Right lobe of liver (tissue), 6 donors: Measurements from ENCODE around the gene TRRAP. TPM values are rescaled to one million over a fixed set of nuclear protein-coding genes. Genes with fewer than 3 reads are reported as not detected.
A peak's percentile ranks its signal among the peaks of the same experiment; 100 is the strongest.

Experiments
- ATAC-seq, 4 donors: fragments of 200-7000 bp; cut with Tn5 transposase; one replicate each; pipeline ENCODE4 v1.9.1; 2020; ENCODE audit warnings: mild to moderate bottlenecking in 4 of 4, moderate library complexity in 4 of 4
- DNase-seq, 3 donors: peaks; one replicate each; pipeline ENCODE4 v3.0.0-alpha.2; 2020
- H3K27ac ChIP-seq, 3 donors: fragments of 200-600 bp; one replicate each; pipeline ENCODE4 v1.8.0; 2022
- H3K27me3 ChIP-seq, 2 donors: fragments of 200-600 bp; one replicate each; pipeline ENCODE4 v1.8.0; 2022
- H3K36me3 ChIP-seq, 4 donors: fragments of 200-600 bp; sonication (generic) in 1 of 4; one replicate each; pipeline versions ENCODE4 v1.5.1 to v1.8.0; 2017 to 2022; ENCODE audit warnings: control low read depth in 1 of 4
- H3K4me1 ChIP-seq, 4 donors: fragments of 200-600 bp; sonication (generic) in 1 of 4; one replicate each; pipeline versions ENCODE4 v1.5.1 to v1.8.0; 2017 to 2022; ENCODE audit warnings: control low read depth in 1 of 4
- H3K4me3 ChIP-seq, 3 donors: fragments of 200-600 bp; one replicate each; pipeline ENCODE4 v1.8.0; 2022
- H3K9me3 ChIP-seq, 4 donors: fragments of 200-600 bp; sonication (generic) in 1 of 4; one replicate each; pipeline versions ENCODE4 v1.5.1 to v1.8.0; 2017 to 2022; ENCODE audit warnings: control low read depth in 1 of 4
- POLR2A ChIP-seq: fragments of 450-650 bp; IDR thresholded peaks from one replicate; pipeline ENCODE4 v1.6.1; 2017; ENCODE audit warnings: antibody characterized with exemption, mild to moderate bottlenecking
- WGBS: methylation state at CpG from one replicate; pipeline ENCODE4 v1.1.6; 2018; ENCODE audit warnings: low coverage, low lambda C conversion rate; ENCODE audit not compliant: insufficient coverage; ENCODE audit errors: missing lambda C conversion rate; 5-methylcytosine and 5-hydroxymethylcytosine counted together
- intact Hi-C, 2 donors: fragments of 100-400 bp; cut with DNase I; formaldehyde crosslinking; loops; one replicate each; pipeline versions ENCODE4 v1.11.2 to v1.14.1; 2022
- long read RNA-seq: library from polyadenylated mRNA; unstranded; transcript quantifications from one replicate; pipeline ENCODE4 v2.0.0, GENCODE V29; 2019
- total RNA-seq, 6 experiments: library from RNA; depleted of rRNA in 2 of 6; stranded (reverse); fragments of >200 nt in 2 of 6; fragmentation: NEBNext Ultra II Directional in 3 of 6; extraction: Animal tissue kit (Norgen Biotek cat#: 25700) in 3 of 6; gene quantifications; one replicate each; pipeline versions ENCODE4 v1.1.0 to v1.2.4, GENCODE V29; 2016 to 2023
- TF ChIP-seq, protein P1 (sequence below), 4 donors: fragments of 200-600 bp in 3 of 4; fragments of 450-650 bp in 1 of 4; IDR thresholded peaks; one replicate each; pipeline versions ENCODE4 v1.5.1 to v1.8.0; 2016 to 2022; ENCODE audit warnings: antibody characterized with exemption in 4 of 4, mild to moderate bottlenecking in 2 of 4
- donor health status: DM: no; HTN: yes; CAD: no.
- donor health status: DM: no; HTN: no; CAD: no.
- donor health status: DM: no; HTN: no; CAD: no.
- donor health status: DM: no; HTN: yes; CAD: no.
- donor health status: DM: no; HTN: yes; CAD: no.

The TRRAP gene
- total RNA-seq = 10 to 100 TPM; 16.1 to 20.5 (median 18.6) TPM
- long read RNA-seq, partial matches to known transcripts = 2 of 3 reads
- long read RNA-seq, other reads (novel, unspliced or antisense) = 1 of 3 reads

DNA sequence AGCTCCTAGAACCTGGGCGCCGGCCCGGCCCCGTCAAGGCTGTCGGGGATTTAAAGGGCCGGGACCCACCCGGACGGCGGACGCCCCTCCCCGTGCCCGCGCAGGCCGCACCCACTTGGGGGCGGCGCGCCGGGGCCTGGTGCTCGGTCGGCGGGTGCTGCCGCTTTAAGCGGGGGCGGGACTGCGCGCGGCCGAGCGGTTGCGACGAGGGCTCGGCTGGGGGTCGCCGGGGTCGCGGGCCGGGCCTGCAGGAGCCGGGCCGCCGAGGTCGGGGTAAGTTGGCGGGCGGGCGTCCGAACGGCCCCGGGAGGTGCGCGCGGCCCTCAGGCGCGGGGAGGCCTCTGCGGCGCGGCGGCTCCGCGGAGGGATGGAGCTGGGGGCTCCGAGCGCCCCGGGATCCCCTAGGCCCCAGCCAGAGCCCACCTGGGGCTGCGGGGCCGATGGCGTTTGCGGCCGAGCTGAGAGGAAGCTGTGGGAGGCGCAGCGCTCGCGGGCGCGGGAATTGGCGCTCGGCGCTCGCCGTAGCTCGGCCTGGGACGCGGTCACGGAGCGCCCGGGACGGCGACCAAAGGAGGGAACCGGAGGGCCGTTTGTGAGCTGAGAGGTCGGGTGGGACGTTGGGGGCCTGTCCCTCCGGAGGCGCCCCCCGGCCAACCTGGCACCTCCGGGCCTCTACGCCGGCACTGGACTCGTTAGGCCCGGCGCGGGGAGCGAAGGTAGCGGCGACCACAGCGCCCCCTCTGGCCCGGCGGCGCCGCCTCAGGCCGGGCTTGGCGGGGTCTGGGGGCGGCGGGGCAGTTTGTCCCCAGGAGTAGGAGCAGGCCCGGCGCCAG is at the start of gene TRRAP:
TRRAP (plus strand) TSS at position 168 of the 833 bp plus-strand sequence. CDS start 2,619 bp downstream, outside the sequence.
- peak within 1 kb of the TSS; percentile 89 to 96 (median 95) for H3K27ac ChIP-seq
- ATAC-seq = peak; percentile 78 to 87 (median 81)
- H3K4me1 ChIP-seq = peaks cover 0 to 8% (median 3%) of the 10 kb centered on the region in 4 donors
- H3K4me3 ChIP-seq = peak within 1 kb of the TSS; percentile 97 to 100 (median 99)
- DNase-seq = peak; percentile 72 to 77 (median 77)
- no peaks in the 10 kb centered on the region for H3K9me3 ChIP-seq
- peaks cover 0 to 26% (median 5%) of the 10 kb centered on the region in 4 donors for H3K36me3 ChIP-seq
- TF ChIP-seq, protein P1, sequence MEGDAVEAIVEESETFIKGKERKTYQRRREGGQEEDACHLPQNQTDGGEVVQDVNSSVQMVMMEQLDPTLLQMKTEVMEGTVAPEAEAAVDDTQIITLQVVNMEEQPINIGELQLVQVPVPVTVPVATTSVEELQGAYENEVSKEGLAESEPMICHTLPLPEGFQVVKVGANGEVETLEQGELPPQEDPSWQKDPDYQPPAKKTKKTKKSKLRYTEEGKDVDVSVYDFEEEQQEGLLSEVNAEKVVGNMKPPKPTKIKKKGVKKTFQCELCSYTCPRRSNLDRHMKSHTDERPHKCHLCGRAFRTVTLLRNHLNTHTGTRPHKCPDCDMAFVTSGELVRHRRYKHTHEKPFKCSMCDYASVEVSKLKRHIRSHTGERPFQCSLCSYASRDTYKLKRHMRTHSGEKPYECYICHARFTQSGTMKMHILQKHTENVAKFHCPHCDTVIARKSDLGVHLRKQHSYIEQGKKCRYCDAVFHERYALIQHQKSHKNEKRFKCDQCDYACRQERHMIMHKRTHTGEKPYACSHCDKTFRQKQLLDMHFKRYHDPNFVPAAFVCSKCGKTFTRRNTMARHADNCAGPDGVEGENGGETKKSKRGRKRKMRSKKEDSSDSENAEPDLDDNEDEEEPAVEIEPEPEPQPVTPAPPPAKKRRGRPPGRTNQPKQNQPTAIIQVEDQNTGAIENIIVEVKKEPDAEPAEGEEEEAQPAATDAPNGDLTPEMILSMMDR (IDR thresholded peaks at IDR 0.05) = peak; percentile 93 to 98 (median 97)
- peak; percentile 55 for TF ChIP-seq POLR2A
- intact Hi-C loops = no loop called here
- WGBS = no CpG with 5 or more reads among the region's 113 CpGs
- H3K27me3 ChIP-seq = no peaks in the 10 kb centered on the region

DNA sequence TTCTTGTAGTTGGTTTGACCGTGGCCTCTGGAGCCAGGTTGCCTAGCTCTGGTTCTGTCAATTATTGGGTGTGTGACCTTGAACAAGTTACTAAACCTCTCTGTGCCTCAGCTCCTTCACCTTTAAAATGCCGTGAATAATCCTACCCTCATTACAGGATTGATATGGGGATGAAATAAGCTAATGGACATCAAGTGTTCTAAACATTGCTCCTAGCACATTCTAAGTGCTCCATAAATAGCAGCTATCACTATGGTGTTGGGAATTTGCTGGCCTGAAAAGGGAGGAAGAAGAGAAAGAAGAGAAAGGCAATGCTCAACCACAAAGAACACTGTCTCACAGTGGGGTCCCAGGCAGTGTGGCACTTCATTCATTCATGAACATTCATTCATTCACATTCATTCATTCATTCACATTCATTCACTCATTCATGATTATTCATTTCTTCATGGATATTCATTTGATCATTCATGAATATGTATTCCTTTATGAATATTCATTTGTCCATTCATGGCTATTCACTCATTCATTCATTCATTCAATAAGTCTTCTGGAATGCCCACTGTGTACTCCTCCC is 47.3 kb upstream of the TRRAP start:
- no peak overlapping the region for H3K27ac ChIP-seq
- TF ChIP-seq, protein P1 (IDR thresholded peaks at IDR 0.05) = no peak
- TF ChIP-seq POLR2A = no peak
- H3K4me3 ChIP-seq = no peak overlapping the region
- H3K27me3 ChIP-seq = no peaks in the 10 kb centered on the region
- H3K4me1 ChIP-seq = no peaks in the 10 kb centered on the region
- intact Hi-C loops = no loop called here
- no peaks in the 10 kb centered on the region for H3K9me3 ChIP-seq
- WGBS = 61% methylated on average over 2 of the region's 2 CpGs
- H3K36me3 ChIP-seq = no peaks in the 10 kb centered on the region
- ATAC-seq = no peak
- no peak for DNase-seq

DNA sequence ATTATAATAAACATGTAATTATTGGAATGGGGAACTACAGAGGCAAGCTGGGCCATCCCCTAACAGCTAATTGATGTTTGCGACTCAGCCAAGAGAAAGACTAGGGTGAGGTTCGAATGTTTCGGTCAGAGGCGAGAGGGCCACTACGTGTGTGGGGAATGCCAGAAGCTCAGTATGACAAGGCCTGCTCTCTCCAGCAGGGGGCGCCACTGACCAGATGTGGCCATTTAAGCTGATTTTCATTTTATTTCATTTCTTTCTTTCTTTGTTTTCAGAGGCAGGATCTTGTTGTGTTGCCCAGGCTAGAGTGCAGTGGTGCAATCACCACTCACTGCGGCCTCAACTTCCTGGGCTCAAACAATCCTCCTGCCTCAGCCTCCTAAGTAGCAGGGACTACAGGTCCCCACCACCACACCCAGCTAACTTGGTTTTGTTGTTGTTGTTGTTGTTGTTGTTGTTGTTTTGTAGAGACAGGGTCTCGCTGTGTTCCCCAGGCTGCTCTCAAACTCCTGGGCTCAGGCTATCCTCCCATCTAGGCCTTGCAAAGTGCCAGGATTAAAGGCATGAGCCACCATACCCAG is 46.6 kb upstream of the TRRAP start:
- WGBS = 51% methylated on average over 6 of the region's 8 CpGs
- H3K36me3 ChIP-seq = no peaks in the 10 kb centered on the region
- ATAC-seq (no peak), DNase-seq (no peak)
- intact Hi-C loops = no loop called here
- H3K9me3 ChIP-seq = no peaks in the 10 kb centered on the region
- no peaks in the 10 kb centered on the region for H3K4me1 ChIP-seq
- H3K4me3 ChIP-seq = no peak overlapping the region
- no peak overlapping the region for H3K27ac ChIP-seq
- H3K27me3 ChIP-seq = no peaks in the 10 kb centered on the region
- TF ChIP-seq, protein P1 (IDR thresholded peaks at IDR 0.05) = peak in 3 of 4 donors; percentile 37 to 58 (median 42)
- TF ChIP-seq POLR2A = no peak

DNA sequence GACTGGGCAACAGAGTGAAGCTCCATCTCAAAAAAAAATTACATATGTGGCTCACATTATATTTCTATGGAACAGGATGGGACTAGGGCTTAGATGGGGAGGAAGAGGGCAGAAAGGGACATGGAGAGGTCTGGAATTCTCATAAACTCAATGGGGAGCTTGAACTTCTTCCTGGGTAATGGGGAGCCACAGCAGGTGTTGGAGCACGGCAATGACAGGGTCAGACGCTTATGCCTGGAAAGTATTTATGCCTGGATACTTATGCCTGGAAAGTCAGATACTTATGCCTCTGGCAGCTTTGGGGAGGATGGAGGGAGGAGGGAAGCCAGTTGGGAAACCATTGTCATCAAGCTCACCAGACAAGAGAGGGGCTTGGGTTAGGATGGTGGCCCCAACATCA is 45.3 kb upstream of the TRRAP start:
- no peak for DNase-seq
- no peaks in the 10 kb centered on the region for H3K27me3 ChIP-seq
- intact Hi-C loops = no loop called here
- TF ChIP-seq, protein P1 (IDR thresholded peaks at IDR 0.05) = no peak
- no peak for TF ChIP-seq POLR2A
- peaks cover 0 to 1% (median 0%) of the 10 kb centered on the region in 4 donors for H3K4me1 ChIP-seq
- no peaks in the 10 kb centered on the region for H3K36me3 ChIP-seq
- H3K9me3 ChIP-seq = no peaks in the 10 kb centered on the region
- 87% methylated on average over 2 of the region's 2 CpGs for WGBS
- no peak overlapping the region for H3K27ac ChIP-seq
- no peak for ATAC-seq
- no peak overlapping the region for H3K4me3 ChIP-seq
